ENCODE measurements around the gene HBZ. TPM values are rescaled to one million over a fixed set of nuclear protein-coding genes. Genes with fewer than 3 reads are reported as not detected.

HBZ gene
- total and polyA plus RNA-seq, 2 of the 13 experiments (the other 11 are each of a cell fraction or from before 2014, with no cell fraction given) = 0.21 TPM; not detected in 1

DNA sequence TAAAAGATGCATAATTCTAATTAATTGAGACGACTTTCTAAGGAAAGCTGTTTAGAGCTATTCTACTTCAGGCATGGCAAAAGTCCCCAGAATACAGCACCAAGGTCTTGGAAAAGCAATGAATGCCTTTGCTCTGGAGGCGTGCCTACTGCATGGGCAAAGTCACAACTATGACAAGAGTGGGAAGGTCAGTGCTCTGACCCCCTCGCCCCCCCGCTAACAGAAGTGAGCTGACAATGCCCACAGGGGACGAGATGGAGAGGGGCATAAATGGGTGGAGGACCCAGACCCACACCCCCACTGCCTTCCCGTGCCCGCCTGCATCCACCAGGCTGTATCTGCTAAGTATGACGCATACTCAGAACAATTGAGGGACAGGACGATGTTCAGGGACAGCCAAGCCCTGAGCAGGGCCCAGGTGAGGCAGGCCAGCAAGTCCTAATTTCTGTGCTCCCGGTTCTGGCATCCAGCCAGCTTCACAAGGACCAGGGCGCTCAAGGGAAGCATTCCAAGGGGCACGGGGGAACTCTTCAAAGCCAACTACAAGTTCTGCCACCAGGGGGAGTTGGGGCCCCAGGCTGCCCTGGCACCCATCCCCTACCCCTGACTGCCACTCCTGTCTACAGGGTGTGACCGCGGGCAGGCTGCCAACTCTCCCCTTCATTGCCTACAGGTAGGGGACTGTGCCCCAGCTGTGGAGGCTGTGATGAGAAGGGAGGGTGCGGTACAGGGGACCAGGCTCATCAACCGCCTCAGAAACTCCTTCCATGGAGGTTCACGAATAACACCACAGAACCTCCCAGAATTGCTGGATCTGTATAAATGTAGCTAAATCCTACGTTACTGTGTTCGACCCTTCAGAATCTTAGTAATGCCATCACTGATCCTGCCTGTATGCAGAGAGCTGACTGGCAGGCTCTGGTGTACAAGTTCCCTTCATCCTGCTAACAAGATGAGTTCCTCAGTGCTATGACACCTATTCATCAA is 34.8 kb upstream of the HBZ start:
- H3K4me3 ChIP-seq (replicated peaks in 1 of 3; ENCODE audit: insufficient read depth in 1 of 3, low read depth in 2 of 3, low read length in 3 of 3) = no peak overlapping the region
- 0 out of 2 replicates have a peak, but pooled peaks cover 4% of the 10 kb centered on the region for H4K20me1 ChIP-seq (ENCODE audit: insufficient read depth, low read length)
- DNase-seq (ENCODE audit: low spot score) (peak; percentile 48), FAIRE-seq (peak; percentile 15), ATAC-seq (peak; percentile 88)
- H3K27ac ChIP-seq (ENCODE audit: extremely low read length, insufficient read depth, low read length) = no peak overlapping the region
- 89% methylated on average over 14 of the region's 19 CpGs for WGBS (ENCODE audit: low lambda C conversion rate)
- peaks cover 2 to 22% of the 10 kb centered on the region in 2 experiments; a peak in 4 of 5 replicates for H3K36me3 ChIP-seq (replicated peaks in 1 of 2; ENCODE audit: control insufficient read depth in 1 of 2, insufficient read depth in 2 of 2, low read length in 2 of 2)
- H3K79me2 ChIP-seq (ENCODE audit: insufficient read depth, low read length) = no peaks in the 10 kb centered on the region
- H2AFZ ChIP-seq (ENCODE audit: low read length) = no peak overlapping the region
- POLR2A ChIA-PET = no interaction called here
- no peaks in the 10 kb centered on the region for H3K27me3 ChIP-seq (ENCODE audit: control insufficient read depth in 1 of 2, insufficient read depth in 2 of 2, low read length in 2 of 2)
- CTCF ChIA-PET (ENCODE audit: low intra/inter-chr PET ratio, low total read pairs) = interaction anchor here (2.4 kb wide), 1 partner anchor 63 kb away, joined by 17 read pairs; the partner anchor contains the start of gene HBQ1
- no TSS peak for BruUV-seq (replicated peaks)
- H3K4me1 ChIP-seq (ENCODE audit: insufficient read depth, low read length) = peaks cover 11% of the 10 kb centered on the region
- no peak overlapping the region for H3K4me2 ChIP-seq (ENCODE audit: low read depth, low read length)
- in situ Hi-C loops (cut with HindIII; ENCODE audit: extremely low pct_ligation_motif_present, low pct_unique_long_range_greater_than_20kb) = no loop called here
- H3K9ac ChIP-seq (ENCODE audit: insufficient read depth, low read depth, low read length) = no peak overlapping the region
- intact Hi-C loops (cut with micrococcal nuclease; ENCODE audit: unreplicated experiment) = loop anchor here (5.0 kb wide), 1 partner anchor 245 kb away; no protein-coding TSS in a partner anchor
- H3K9me3 ChIP-seq (ENCODE audit: low read length) = no peaks in the 10 kb centered on the region
- TF ChIP-seq SRY (CRISPR knock-in tag; IDR thresholded peaks at IDR 0.05) (no peak), PCBP1 (IDR thresholded peaks at IDR 0.05; ENCODE audit: borderline replicate concordance, low read depth, low read length) (no peak), ZNF607 (CRISPR knock-in tag; IDR thresholded peaks at IDR 0.05; ENCODE audit: borderline replicate concordance) (no peak), CREBL2 (CRISPR knock-in tag; IDR thresholded peaks at IDR 0.05; ENCODE audit: borderline replicate concordance) (no peak), HNRNPLL (IDR thresholded peaks at IDR 0.05; ENCODE audit: low read depth, low read length, poor library complexity, severe bottlenecking) (no peak), IRF2 (CRISPR knock-in tag; IDR thresholded peaks at IDR 0.05) (0 out of 2 replicates have a peak, but pooled peaks have one; percentile 23), ZNF577 (CRISPR knock-in tag; IDR thresholded peaks at IDR 0.05; ENCODE audit: borderline replicate concordance, low read depth) (no peak), U2AF1 (optimal IDR thresholded peaks at IDR 0.05; ENCODE audit: low read depth, low read length) (no peak), SSRP1 (CRISPR knock-in tag; IDR thresholded peaks at IDR 0.05) (no peak), HNRNPL (IDR thresholded peaks at IDR 0.05; ENCODE audit: low read depth, low read length) (peak; percentile 96), ZNF777 (CRISPR knock-in tag; IDR thresholded peaks at IDR 0.05) (no peak), KLF15 (CRISPR knock-in tag; IDR thresholded peaks at IDR 0.05; ENCODE audit: borderline replicate concordance) (no peak), RAD21 (CRISPR knock-in tag; IDR thresholded peaks at IDR 0.05) (peak; percentile 77), ZNF205 (CRISPR knock-in tag; IDR thresholded peaks at IDR 0.05) (0 out of 2 replicates have a peak, but pooled peaks have one; percentile 18), NFKB2 (CRISPR knock-in tag; IDR thresholded peaks at IDR 0.05; ENCODE audit: borderline replicate concordance) (0 out of 2 replicates have a peak, but pooled peaks have one; percentile 46), SOX13 (IDR thresholded peaks at IDR 0.05) (no peak), SOX13 (CRISPR knock-in tag; conservative IDR thresholded peaks at IDR 0.05 in 1 of 2, IDR thresholded peaks at IDR 0.05 in 1 of 2) (no peak), STAG1 (CRISPR knock-in tag; IDR thresholded peaks at IDR 0.05) (peak; percentile 70), NR3C1 (CRISPR knock-in tag; IDR thresholded peaks at IDR 0.05) (no peak), SMC3 (IDR thresholded peaks at IDR 0.05; ENCODE audit: low read length) (peak; percentile 56)
- TF ChIP-seq, protein P1, sequence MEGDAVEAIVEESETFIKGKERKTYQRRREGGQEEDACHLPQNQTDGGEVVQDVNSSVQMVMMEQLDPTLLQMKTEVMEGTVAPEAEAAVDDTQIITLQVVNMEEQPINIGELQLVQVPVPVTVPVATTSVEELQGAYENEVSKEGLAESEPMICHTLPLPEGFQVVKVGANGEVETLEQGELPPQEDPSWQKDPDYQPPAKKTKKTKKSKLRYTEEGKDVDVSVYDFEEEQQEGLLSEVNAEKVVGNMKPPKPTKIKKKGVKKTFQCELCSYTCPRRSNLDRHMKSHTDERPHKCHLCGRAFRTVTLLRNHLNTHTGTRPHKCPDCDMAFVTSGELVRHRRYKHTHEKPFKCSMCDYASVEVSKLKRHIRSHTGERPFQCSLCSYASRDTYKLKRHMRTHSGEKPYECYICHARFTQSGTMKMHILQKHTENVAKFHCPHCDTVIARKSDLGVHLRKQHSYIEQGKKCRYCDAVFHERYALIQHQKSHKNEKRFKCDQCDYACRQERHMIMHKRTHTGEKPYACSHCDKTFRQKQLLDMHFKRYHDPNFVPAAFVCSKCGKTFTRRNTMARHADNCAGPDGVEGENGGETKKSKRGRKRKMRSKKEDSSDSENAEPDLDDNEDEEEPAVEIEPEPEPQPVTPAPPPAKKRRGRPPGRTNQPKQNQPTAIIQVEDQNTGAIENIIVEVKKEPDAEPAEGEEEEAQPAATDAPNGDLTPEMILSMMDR (CRISPR knock-in tag; IDR thresholded peaks at IDR 0.05) = peak; percentile 83
- TF ChIP-seq, protein P2, sequence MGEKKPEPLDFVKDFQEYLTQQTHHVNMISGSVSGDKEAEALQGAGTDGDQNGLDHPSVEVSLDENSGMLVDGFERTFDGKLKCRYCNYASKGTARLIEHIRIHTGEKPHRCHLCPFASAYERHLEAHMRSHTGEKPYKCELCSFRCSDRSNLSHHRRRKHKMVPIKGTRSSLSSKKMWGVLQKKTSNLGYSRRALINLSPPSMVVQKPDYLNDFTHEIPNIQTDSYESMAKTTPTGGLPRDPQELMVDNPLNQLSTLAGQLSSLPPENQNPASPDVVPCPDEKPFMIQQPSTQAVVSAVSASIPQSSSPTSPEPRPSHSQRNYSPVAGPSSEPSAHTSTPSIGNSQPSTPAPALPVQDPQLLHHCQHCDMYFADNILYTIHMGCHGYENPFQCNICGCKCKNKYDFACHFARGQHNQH (CRISPR knock-in tag; IDR thresholded peaks at IDR 0.05) = 0 out of 2 replicates have a peak, but pooled peaks have one; percentile 41
